Tibial nerve (tissue), 4 donors: Measurements from ENCODE around the gene CARMIL1.

ENCODE experiments used
- CTCF ChIP-seq, 5 experiments: fragments of 200-600 bp in 3 of 5; fragments of 450-650 bp in 2 of 5; sonication (generic) in 3 of 5; IDR thresholded peaks; one replicate each; pipeline ENCODE4 v1.5.1; 2016 to 2019; ENCODE audit warnings: antibody characterized with exemption in 5 of 5, mild to moderate bottlenecking in 3 of 5, moderate library complexity in 2 of 5
- EP300 ChIP-seq, 2 donors: sonication (generic); formaldehyde crosslinking; IDR thresholded peaks; one replicate each; pipeline ENCODE4 v1.6.1; 2017; ENCODE audit warnings: antibody characterized with exemption in 2 of 2, mild to moderate bottlenecking in 1 of 2
- POLR2A ChIP-seq, 2 donors: fragments of 450-650 bp; IDR thresholded peaks; one replicate each; pipeline ENCODE4 v1.6.1; 2017; ENCODE audit warnings: antibody characterized with exemption in 2 of 2, mild to moderate bottlenecking in 2 of 2, moderate library complexity in 2 of 2

- no peak for TF ChIP-seq CTCF (IDR thresholded peaks at IDR 0.05)
- no peak for TF ChIP-seq POLR2A (IDR thresholded peaks at IDR 0.05)
- TF ChIP-seq EP300 (IDR thresholded peaks at IDR 0.05) = no peak
Measured at GRCh38 chr6:25267662-25268061, 11.5 kb upstream of the CARMIL1 start.
